GM23338 (cell line): ENCODE measurements around the gene FAM110A. TPM values are rescaled to one million over a fixed set of nuclear protein-coding genes. Genes with fewer than 3 reads are reported as not detected.

Experiments used
- ATAC-seq: fragments of 200-7000 bp; cut with Tn5 transposase; 3 replicates; pipeline ENCODE4 v1.9.1; 2020
- DNase-seq: peaks from one replicate; pipeline ENCODE4 v3.0.0-alpha.2; 2015; ENCODE audit warnings: low spot score
- H2AFZ ChIP-seq: fragments of 200-600 bp; sonication (generic); 2 replicates; pipeline ENCODE4 v1.8.0; 2016; ENCODE audit warnings: antibody characterized with exemption, mild to moderate bottlenecking, moderate library complexity
- H3F3A ChIP-seq: fragments of 200-600 bp; sonication (generic); replicated peaks from 2 replicates; pipeline ENCODE4 v1.8.0; 2017; ENCODE audit warnings: antibody characterized with exemption, mixed run types, low read depth
- H3K27ac ChIP-seq: fragments of 200-600 bp; sonication (generic); 2 replicates; pipeline ENCODE4 v1.6.1; 2016; ENCODE audit warnings: low read depth
- H3K27me3 ChIP-seq: fragments of 200-600 bp; sonication (generic); 2 replicates; pipeline ENCODE4 v1.8.0; 2016; ENCODE audit warnings: mild to moderate bottlenecking, mixed run types, moderate library complexity; ENCODE audit not compliant: insufficient read depth
- H3K36me3 ChIP-seq: fragments of 200-600 bp; sonication (generic); 2 replicates; pipeline ENCODE4 v1.8.0; 2016; ENCODE audit warnings: mild to moderate bottlenecking; ENCODE audit not compliant: insufficient read depth
- H3K4me1 ChIP-seq: fragments of 200-600 bp; sonication (generic); 2 replicates; pipeline ENCODE4 v1.8.0; 2016; ENCODE audit warnings: mild to moderate bottlenecking, moderate library complexity; ENCODE audit not compliant: insufficient read depth
- H3K4me2 ChIP-seq: fragments of 200-600 bp; sonication (generic); 2 replicates; pipeline ENCODE4 v1.7.1; 2017; ENCODE audit warnings: mixed run types
- H3K4me3 ChIP-seq: fragments of 200-600 bp; sonication (generic); 2 replicates; pipeline ENCODE4 v1.6.1; 2016; ENCODE audit warnings: mixed run types
- H3K79me2 ChIP-seq: fragments of 200-600 bp; sonication (generic); replicated peaks from 2 replicates; pipeline ENCODE4 v1.8.0; 2017; ENCODE audit warnings: mild to moderate bottlenecking; ENCODE audit not compliant: insufficient read depth
- H3K9me2 ChIP-seq: fragments of 200-600 bp; sonication (generic); 2 replicates; pipeline ENCODE4 v1.8.0; 2017; ENCODE audit not compliant: insufficient read depth
- H4K20me1 ChIP-seq: fragments of 200-600 bp; sonication (generic); replicated peaks from 2 replicates; pipeline ENCODE4 v1.8.0; 2017; ENCODE audit warnings: mild to moderate bottlenecking; ENCODE audit not compliant: insufficient read depth
- H3K27ac Mint-ChIP-seq: 2 replicates; pipeline ENCODE4 v1.8.0; 2020; ENCODE audit warnings: inconsistent platforms, mild to moderate bottlenecking, moderate library complexity, mixed read lengths
- H3K27me3 Mint-ChIP-seq: 3 replicates; pipeline ENCODE4 v1.8.0; 2022; ENCODE audit warnings: low read depth, mild to moderate bottlenecking, moderate library complexity, mixed read lengths, inconsistent platforms; ENCODE audit not compliant: insufficient read depth, poor library complexity
- H3K36me3 Mint-ChIP-seq: 3 replicates; pipeline ENCODE4 v1.8.0; 2021; ENCODE audit warnings: low read depth, mild to moderate bottlenecking, inconsistent platforms, moderate library complexity, mixed read lengths
- H3K4me1 Mint-ChIP-seq: 3 replicates; pipeline ENCODE4 v1.8.0; 2020; ENCODE audit warnings: mild to moderate bottlenecking, inconsistent platforms, mixed read lengths
- H3K4me3 Mint-ChIP-seq: 3 replicates; pipeline ENCODE4 v1.8.0; 2021; ENCODE audit warnings: moderate library complexity, mild to moderate bottlenecking, inconsistent platforms, mixed read lengths
- H3K9me3 Mint-ChIP-seq: 3 replicates; pipeline ENCODE4 v1.8.0; 2020; ENCODE audit warnings: moderate library complexity, mild to moderate bottlenecking, inconsistent platforms, mixed read lengths
- CREB1 ChIP-seq: fragments of 250-450 bp; sonication (Bioruptor Pico); IDR thresholded peaks from 2 replicates; pipeline ENCODE4 v1.5.0; 2020; ENCODE audit warnings: low read depth, mild to moderate bottlenecking, moderate library complexity
- CTCF ChIP-seq, 2 experiments: fragments of 200-600 bp in 1 of 2; sonication (generic) in 1 of 2; conservative IDR thresholded peaks; 2 replicates each; pipeline versions ENCODE4 v1.5.1 to v1.6.1; 2016 to 2017; ENCODE audit warnings: antibody characterized with exemption in 2 of 2, low read depth in 2 of 2, mild to moderate bottlenecking in 2 of 2, moderate library complexity in 1 of 2
- ETS1 ChIP-seq: IDR thresholded peaks from 2 replicates; pipeline ENCODE4 v1.6.1; 2016; ENCODE audit warnings: antibody characterized with exemption
- EZH2 ChIP-seq: fragments of 200-600 bp; sonication (generic); IDR thresholded peaks from one replicate; pipeline ENCODE4 v1.8.0; 2017; ENCODE audit warnings: antibody characterized with exemption, mild to moderate bottlenecking, low read depth; ENCODE audit not compliant: unreplicated experiment
- POLR2AphosphoS5 ChIP-seq: IDR thresholded peaks from 2 replicates; pipeline ENCODE4 v1.6.1; 2016; ENCODE audit warnings: antibody characterized with exemption, low read depth
- REST ChIP-seq: IDR thresholded peaks from one replicate; pipeline ENCODE4 v1.6.1; 2018; ENCODE audit warnings: antibody characterized with exemption; ENCODE audit not compliant: unreplicated experiment
- STAT1 ChIP-seq: IDR thresholded peaks from one replicate; pipeline ENCODE4 v1.6.1; 2016; ENCODE audit warnings: antibody characterized with exemption; ENCODE audit not compliant: unreplicated experiment
- ZNF114 ChIP-seq: fragments of 250-450 bp; sonication (Bioruptor Pico); IDR thresholded peaks from 2 replicates; pipeline ENCODE4 v1.5.0; 2020; ENCODE audit warnings: mild to moderate bottlenecking, moderate library complexity
- ZNF462 ChIP-seq: fragments of 250-450 bp; sonication (Bioruptor Pico); IDR thresholded peaks from 2 replicates; pipeline ENCODE4 v1.5.0; 2020; ENCODE audit warnings: mild to moderate bottlenecking, moderate library complexity
- polyA plus RNA-seq: library from polyadenylated mRNA; unstranded; fragments of >200 nt; fragmentation: Nextera tagmentation; extraction: Ambion mirVana; gene quantifications from 2 replicates; pipeline ENCODE4 v1.2.1, GENCODE V29; 2016
- total RNA-seq: library from RNA; depleted of rRNA; stranded (reverse); fragments of >200 nt; shearing (Covaris generic); gene quantifications from 2 replicates; pipeline ENCODE4 v1.2.3, GENCODE V29; 2014

Gene FAM110A
- total and polyA plus RNA-seq, 2 experiments from 2014 or later: 10.7 to 13.7 TPM

GRCh38 chr20:884983-885952 is 51.8 kb downstream of the FAM110A start:
- peak; percentile 93 for DNase-seq
- H3K79me2 ChIP-seq: no peaks in the 10 kb centered on the region
- Mint-ChIP-seq H3K9me3 (no peaks in the 10 kb centered on the region), H3K4me1 (peaks cover 6% of the 10 kb centered on the region), H3K4me3 (peak overlapping the region; percentile 53; the same call in 2 of the 3 replicates), H3K27ac (no peak overlapping the region), H3K27me3 (peaks cover 23% of the 10 kb centered on the region), H3K36me3 (no peaks in the 10 kb centered on the region)
- H3K4me3 ChIP-seq: peak overlapping the region; percentile 47
- no peak for TF ChIP-seq EZH2
- peak; percentile 53 to 73 for TF ChIP-seq CTCF (conservative IDR thresholded peaks at IDR 0.05; ENCODE audit: low read depth in 2 of 2)
- no peak for TF ChIP-seq POLR2AphosphoS5
- TF ChIP-seq ZNF114 (CRISPR knock-in tag): no peak
- 0 out of 2 replicates have a peak, but pooled peaks have one; percentile 17 for TF ChIP-seq CREB1
- no peak for TF ChIP-seq ETS1
- TF ChIP-seq REST: peak; percentile 79
- TF ChIP-seq ZNF462 (CRISPR knock-in tag): peak; percentile 67; the same call in 1 of the 2 replicates
- no peak for TF ChIP-seq STAT1
- peak overlapping the region; percentile 94 for H2AFZ ChIP-seq
- peaks cover 10% of the 10 kb centered on the region for H3K27me3 ChIP-seq
- H3K27ac ChIP-seq: no peak overlapping the region
- H4K20me1 ChIP-seq: 0 out of 2 replicates have a peak, but pooled peaks cover 3% of the 10 kb centered on the region
- peak; percentile 99 for ATAC-seq
- H3F3A ChIP-seq: no peaks in the 10 kb centered on the region
- H3K4me2 ChIP-seq: peak overlapping the region; percentile 76
- H3K9me2 ChIP-seq: no peaks in the 10 kb centered on the region
- H3K4me1 ChIP-seq: peaks cover 4% of the 10 kb centered on the region; the same call in 1 of the 2 replicates
- H3K36me3 ChIP-seq: no peaks in the 10 kb centered on the region
